Measurements from ENCODE around the gene KIF3B. TPM values are rescaled to one million over a fixed set of nuclear protein-coding genes. Genes with fewer than 3 reads are reported as not detected.
"Not testable (repeated sequence)": the region's sequence is repeated elsewhere in the genome, so short reads cannot be mapped to it uniquely, and the experiment has no call there.

KIF3B gene
- total RNA-seq, 1 donor from 2014 or later = 24.3 TPM

- no peak for DNase-seq (ENCODE audit: low read depth in 2 of 2)
Observed at GRCh38 chr20:32248043-32248442, 29.4 kb upstream of the KIF3B start.

GRCh38 chr20:32249030-32249738, 28.3 kb upstream of the KIF3B start:
- no peak for DNase-seq (ENCODE audit: low read depth in 2 of 2)

GRCh38 chr20:32251470-32251869, 26.0 kb upstream of the KIF3B start:
- no peak for DNase-seq (ENCODE audit: low read depth in 2 of 2)

- no peak for DNase-seq (ENCODE audit: low read depth in 2 of 2)
Observed at GRCh38 chr20:32252189-32252588, 25.3 kb upstream of the KIF3B start.

- not testable (repeated sequence) for DNase-seq (ENCODE audit: low read depth in 2 of 2)
Observed at GRCh38 chr20:32260973-32261372, 16.5 kb upstream of the KIF3B start.

- DNase-seq (ENCODE audit: low read depth in 2 of 2) = no peak
Observed at GRCh38 chr20:32261644-32262043, 15.8 kb upstream of the KIF3B start.

GRCh38 chr20:32263398-32263954, 14.0 kb upstream of the KIF3B start:
- DNase-seq (ENCODE audit: low read depth in 2 of 2) = no peak

GRCh38 chr20:32271620-32272019, 5.8 kb upstream of the KIF3B start:
- DNase-seq (ENCODE audit: low read depth in 2 of 2) = peak; percentile 50 to 52

- DNase-seq (ENCODE audit: low read depth in 2 of 2) = no peak
Observed at GRCh38 chr20:32274359-32274758, 3.1 kb upstream of the KIF3B start.

- not testable (repeated sequence) for DNase-seq (ENCODE audit: low read depth in 2 of 2)
Observed at GRCh38 chr20:32275163-32275562, 2.3 kb upstream of the KIF3B start.

GRCh38 chr20:32278199-32278643, 770 bp downstream of the KIF3B start:
- no peak for DNase-seq (ENCODE audit: low read depth in 2 of 2)

GRCh38 chr20:32281711-32282110, 4.3 kb downstream of the KIF3B start:
- DNase-seq (ENCODE audit: low read depth in 2 of 2) = no peak

- DNase-seq (ENCODE audit: low read depth in 2 of 2) = no peak
Observed at GRCh38 chr20:32282461-32282860, 5.0 kb downstream of the KIF3B start.

- no peak for DNase-seq (ENCODE audit: low read depth in 2 of 2)
Observed at GRCh38 chr20:32285082-32285620, 7.7 kb downstream of the KIF3B start.

- DNase-seq (ENCODE audit: low read depth in 2 of 2) = peak in 1 of 2 donors; percentile 39
Observed at GRCh38 chr20:32285621-32286371, 8.3 kb downstream of the KIF3B start.

- no peak for DNase-seq (ENCODE audit: low read depth in 2 of 2)
Observed at GRCh38 chr20:32287231-32287638, 9.8 kb downstream of the KIF3B start.

- DNase-seq (ENCODE audit: low read depth in 2 of 2) = no peak
Observed at GRCh38 chr20:32288225-32288849, 10.9 kb downstream of the KIF3B start.

- DNase-seq (ENCODE audit: low read depth in 2 of 2) = not testable (repeated sequence)
Observed at GRCh38 chr20:32289299-32289660, 11.8 kb downstream of the KIF3B start.

GRCh38 chr20:32289661-32290431, 12.4 kb downstream of the KIF3B start:
- DNase-seq (ENCODE audit: low read depth in 2 of 2) = no peak

GRCh38 chr20:32291166-32291565, 13.7 kb downstream of the KIF3B start:
- DNase-seq (ENCODE audit: low read depth in 2 of 2) = no peak

- no peak for DNase-seq (ENCODE audit: low read depth in 2 of 2)
Observed at GRCh38 chr20:32292548-32292947, 15.1 kb downstream of the KIF3B start.

Measured in dermis microvascular lymphatic vessel endothelial cell (primary cell).